PFSK-1 (cell line): ENCODE measurements around the gene PPARA.

ENCODE experiments used
- FOXP2 ChIP-seq: optimal IDR thresholded peaks from 2 replicates; pipeline ENCODE3; 2011; ENCODE audit warnings: borderline replicate concordance, control low read depth, inconsistent platforms; ENCODE audit not compliant: insufficient read depth; ENCODE audit errors: extremely low read length, extremely low read depth
- POLR2AphosphoS5 ChIP-seq: IDR thresholded peaks from 2 replicates; pipeline ENCODE4 v1.6.1; 2012; ENCODE audit warnings: low read depth, mild to moderate bottlenecking, control low read depth, low read length, moderate library complexity
- SIN3A ChIP-seq: IDR thresholded peaks from 2 replicates; pipeline ENCODE4 v1.6.1; 2012; ENCODE audit warnings: mild to moderate bottlenecking, low read length, moderate library complexity, borderline replicate concordance; ENCODE audit not compliant: insufficient read depth
- TAF1 ChIP-seq: IDR thresholded peaks from 2 replicates; pipeline ENCODE4 v1.6.1; 2012; ENCODE audit warnings: low read length, control low read depth, borderline replicate concordance; ENCODE audit not compliant: insufficient read depth
- TF ChIP-seq, protein P1 (sequence below), 2 experiments: IDR thresholded peaks; 2 replicates each; pipeline versions ENCODE4 v1.6.1 to v1.8.0; 2011 to 2012; ENCODE audit warnings: low read depth in 2 of 2, low read length in 2 of 2, control low read depth in 1 of 2, inconsistent platforms in 1 of 2, mild to moderate bottlenecking in 1 of 2, moderate library complexity in 1 of 2; ENCODE audit not compliant: insufficient read depth in 1 of 2

The PPARA gene

DNA sequence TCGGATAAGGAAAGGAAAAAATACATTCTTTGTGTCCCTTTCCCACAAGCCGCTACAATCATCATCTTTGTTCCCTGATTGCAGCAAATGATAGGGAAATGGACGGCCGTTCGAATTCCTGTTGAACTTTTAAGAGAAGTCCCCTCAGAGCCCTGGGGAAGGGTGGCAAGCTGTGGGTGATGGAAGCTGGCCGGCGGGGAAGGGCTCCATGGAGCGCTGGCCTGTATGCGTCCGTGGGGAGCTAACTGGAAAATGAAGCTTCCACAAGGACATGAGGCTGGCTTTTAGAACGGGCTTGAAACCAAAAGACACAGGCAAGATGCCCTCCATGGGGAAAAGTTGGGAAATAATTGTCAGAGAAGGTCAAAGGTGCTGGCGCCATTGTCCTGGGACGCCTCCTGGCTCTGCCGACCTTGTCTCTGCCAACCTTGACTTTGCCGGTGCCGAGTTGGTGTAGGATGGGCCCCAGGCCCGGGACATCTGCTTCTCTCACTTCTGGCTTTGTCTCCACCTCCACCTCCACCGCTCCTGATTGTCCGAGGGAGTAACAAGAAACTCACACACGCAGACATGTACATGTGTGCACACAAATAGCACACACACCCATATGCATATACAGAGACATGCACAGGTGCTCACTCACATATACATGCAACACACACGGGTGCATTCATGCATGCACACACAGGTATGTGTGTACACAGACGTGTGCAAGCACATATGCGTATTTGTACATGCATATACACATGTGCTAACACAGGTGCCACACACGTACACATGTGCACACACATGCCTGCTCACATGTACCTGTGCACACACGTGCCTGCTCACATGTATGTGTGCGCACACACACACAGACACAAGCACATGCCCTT, 14.5 kb upstream of the PPARA start:
- TF ChIP-seq POLR2AphosphoS5 (no peak), TAF1 (no peak), SIN3A (no peak), FOXP2 (no peak)
- TF ChIP-seq, protein P1, sequence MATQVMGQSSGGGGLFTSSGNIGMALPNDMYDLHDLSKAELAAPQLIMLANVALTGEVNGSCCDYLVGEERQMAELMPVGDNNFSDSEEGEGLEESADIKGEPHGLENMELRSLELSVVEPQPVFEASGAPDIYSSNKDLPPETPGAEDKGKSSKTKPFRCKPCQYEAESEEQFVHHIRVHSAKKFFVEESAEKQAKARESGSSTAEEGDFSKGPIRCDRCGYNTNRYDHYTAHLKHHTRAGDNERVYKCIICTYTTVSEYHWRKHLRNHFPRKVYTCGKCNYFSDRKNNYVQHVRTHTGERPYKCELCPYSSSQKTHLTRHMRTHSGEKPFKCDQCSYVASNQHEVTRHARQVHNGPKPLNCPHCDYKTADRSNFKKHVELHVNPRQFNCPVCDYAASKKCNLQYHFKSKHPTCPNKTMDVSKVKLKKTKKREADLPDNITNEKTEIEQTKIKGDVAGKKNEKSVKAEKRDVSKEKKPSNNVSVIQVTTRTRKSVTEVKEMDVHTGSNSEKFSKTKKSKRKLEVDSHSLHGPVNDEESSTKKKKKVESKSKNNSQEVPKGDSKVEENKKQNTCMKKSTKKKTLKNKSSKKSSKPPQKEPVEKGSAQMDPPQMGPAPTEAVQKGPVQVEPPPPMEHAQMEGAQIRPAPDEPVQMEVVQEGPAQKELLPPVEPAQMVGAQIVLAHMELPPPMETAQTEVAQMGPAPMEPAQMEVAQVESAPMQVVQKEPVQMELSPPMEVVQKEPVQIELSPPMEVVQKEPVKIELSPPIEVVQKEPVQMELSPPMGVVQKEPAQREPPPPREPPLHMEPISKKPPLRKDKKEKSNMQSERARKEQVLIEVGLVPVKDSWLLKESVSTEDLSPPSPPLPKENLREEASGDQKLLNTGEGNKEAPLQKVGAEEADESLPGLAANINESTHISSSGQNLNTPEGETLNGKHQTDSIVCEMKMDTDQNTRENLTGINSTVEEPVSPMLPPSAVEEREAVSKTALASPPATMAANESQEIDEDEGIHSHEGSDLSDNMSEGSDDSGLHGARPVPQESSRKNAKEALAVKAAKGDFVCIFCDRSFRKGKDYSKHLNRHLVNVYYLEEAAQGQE (IDR thresholded peaks at IDR 0.05; ENCODE audit: insufficient read depth in 1 of 2, low read depth in 2 of 2, low read length in 2 of 2), result no peak

DNA sequence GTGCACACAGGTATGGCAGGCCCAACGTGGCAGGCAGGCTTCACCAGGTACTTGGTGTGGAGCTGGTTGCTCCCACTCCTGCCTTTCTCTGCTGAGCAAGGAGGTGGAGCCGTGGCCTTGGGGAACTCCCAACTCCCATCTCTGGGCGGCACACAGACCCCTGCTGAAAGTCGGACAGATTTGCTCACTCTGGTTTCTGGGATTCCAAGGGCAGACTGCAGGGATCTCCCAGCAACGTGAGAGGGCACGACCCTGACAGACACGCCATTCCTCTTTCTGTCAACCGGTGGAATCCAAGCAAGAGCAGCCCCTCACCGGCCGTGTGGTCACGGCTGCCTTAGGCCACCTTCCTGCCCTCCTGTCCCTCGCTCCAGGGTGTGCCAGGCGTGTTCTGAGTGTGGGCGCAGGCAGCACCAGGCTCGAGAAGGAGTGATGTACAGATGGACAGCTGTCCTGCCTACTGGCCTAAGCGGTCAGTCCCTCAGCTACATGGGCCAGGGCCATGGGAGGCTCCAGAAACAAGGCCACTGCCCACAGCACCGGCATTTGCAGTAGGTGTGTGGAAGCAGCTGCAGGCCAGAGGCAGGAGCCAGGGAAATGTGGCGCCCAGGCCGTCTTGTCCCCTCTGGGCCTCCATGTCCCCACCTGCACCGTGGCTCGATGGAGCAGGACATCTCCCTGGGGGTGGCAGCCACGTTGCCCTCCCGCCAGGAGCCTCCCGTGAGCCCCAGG, 13.7 kb upstream of the PPARA start:
- no peak for TF ChIP-seq FOXP2
- no peak for TF ChIP-seq TAF1
- TF ChIP-seq POLR2AphosphoS5, result no peak
- no peak for TF ChIP-seq SIN3A
- TF ChIP-seq, protein P1 (IDR thresholded peaks at IDR 0.05; ENCODE audit: insufficient read depth in 1 of 2, low read depth in 2 of 2, low read length in 2 of 2), result no peak

DNA sequence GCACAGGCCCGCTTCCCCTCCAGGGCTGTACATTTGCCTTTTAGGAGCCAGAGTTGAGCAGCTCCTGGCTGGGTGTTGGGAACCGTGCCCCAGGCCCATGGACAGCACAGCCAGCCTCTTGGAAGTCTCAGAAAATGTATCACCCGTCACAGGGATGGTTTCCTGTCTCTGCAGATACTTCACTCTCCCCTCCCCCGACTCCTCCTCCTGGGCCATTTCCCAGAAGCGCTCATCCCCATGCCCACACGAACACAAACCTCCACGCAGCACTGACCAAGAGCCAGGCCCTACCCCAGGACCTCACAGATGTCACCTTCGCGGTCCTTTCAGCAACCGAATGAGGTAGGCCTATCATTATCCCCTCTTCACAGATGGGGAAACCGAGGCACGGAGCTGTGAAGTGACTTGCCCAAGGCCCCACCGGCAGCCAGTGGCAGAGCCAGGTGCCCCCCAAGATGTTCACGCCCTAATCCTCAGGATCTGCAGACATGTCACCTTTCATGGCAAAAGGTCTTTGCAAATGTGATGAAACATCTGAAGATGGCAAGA, 13.0 kb upstream of the PPARA start:
- TF ChIP-seq FOXP2, result no peak
- TF ChIP-seq, protein P1 (IDR thresholded peaks at IDR 0.05; ENCODE audit: insufficient read depth in 1 of 2, low read depth in 2 of 2, low read length in 2 of 2), result no peak
- TF ChIP-seq POLR2AphosphoS5, result no peak
- TF ChIP-seq TAF1, result no peak
- TF ChIP-seq SIN3A, result no peak

DNA sequence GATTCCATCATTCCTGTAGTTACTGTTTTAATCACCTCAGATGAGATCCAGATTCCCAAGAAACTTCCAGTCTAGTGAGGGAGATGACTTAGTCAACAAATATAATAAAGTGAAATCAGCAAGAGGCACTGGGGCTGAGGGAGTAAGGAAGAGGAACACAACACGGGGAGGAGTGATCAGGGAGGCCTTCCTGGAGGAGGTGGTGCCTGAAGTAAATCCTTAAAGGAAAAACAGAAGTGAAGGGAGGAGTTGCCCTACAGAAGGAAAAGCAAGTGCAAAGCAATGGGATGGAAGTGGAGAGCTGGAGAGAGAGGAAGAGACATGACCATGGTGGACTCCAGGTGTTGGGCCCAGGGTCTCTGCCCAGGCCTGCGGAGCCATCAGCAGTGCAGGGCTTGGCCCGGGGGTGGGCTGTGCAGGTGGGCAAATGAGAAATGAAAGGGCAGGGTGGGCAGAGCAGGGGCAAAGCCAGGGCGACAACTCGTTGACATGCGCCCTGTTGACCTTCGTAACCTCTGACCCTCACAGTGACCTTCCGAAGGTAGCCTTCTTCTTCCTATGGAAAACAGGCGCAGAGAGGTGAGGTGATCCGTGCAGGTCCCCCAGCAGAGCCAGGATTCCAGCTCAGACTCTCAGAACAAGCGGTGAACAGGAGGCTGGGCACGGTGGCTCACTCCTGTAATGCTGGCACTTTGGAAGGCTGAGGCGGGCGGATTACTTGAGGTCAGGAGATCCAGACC, 12.1 kb upstream of the PPARA start:
- no peak for TF ChIP-seq POLR2AphosphoS5
- TF ChIP-seq SIN3A, result no peak
- no peak for TF ChIP-seq FOXP2
- TF ChIP-seq, protein P1 (IDR thresholded peaks at IDR 0.05; ENCODE audit: insufficient read depth in 1 of 2, low read depth in 2 of 2, low read length in 2 of 2), result no peak
